H1 (cell line): ENCODE results near the gene C15orf62. TPM values are rescaled to one million over a fixed set of nuclear protein-coding genes. Genes with fewer than 3 reads are reported as not detected.

ENCODE experiments used
- CHD7 ChIP-seq: fragments of 300-600 bp; sonication (generic); IDR thresholded peaks from 2 replicates; pipeline ENCODE4 v1.7.1; 2012; ENCODE audit warnings: low read length, moderate library complexity, mild to moderate bottlenecking, inconsistent platforms; ENCODE audit not compliant: insufficient replicate concordance
- CREB1 ChIP-seq: IDR thresholded peaks from 2 replicates; pipeline ENCODE4 v1.6.1; 2012; ENCODE audit warnings: inconsistent platforms
- MAFK ChIP-seq: IDR thresholded peaks from 2 replicates; pipeline ENCODE4 v1.6.1; 2012; ENCODE audit warnings: low read depth, mild to moderate bottlenecking, improper control_type of control experiment, low read length
- MAX ChIP-seq: IDR thresholded peaks from 2 replicates; pipeline ENCODE4 v1.6.1; 2012; ENCODE audit warnings: inconsistent platforms
- RBBP5 ChIP-seq: IDR thresholded peaks from 2 replicates; pipeline ENCODE4 v1.7.1; 2012; ENCODE audit warnings: low read depth, mild to moderate bottlenecking, inconsistent platforms, low read length, moderate library complexity, borderline replicate concordance
- TAF1 ChIP-seq: IDR thresholded peaks from 2 replicates; pipeline ENCODE4 v1.6.1; 2011; ENCODE audit warnings: mild to moderate bottlenecking, low read depth, low read length
- TCF12 ChIP-seq: IDR thresholded peaks from 2 replicates; pipeline ENCODE4 v1.6.1; 2011; ENCODE audit warnings: low read depth, mild to moderate bottlenecking, low read length
- polyA plus RNA-seq, 7 experiments: library from polyadenylated mRNA; depleted of rRNA in 3 of 7; stranded (reverse) in 5 of 7; unstranded in 2 of 7; fragments of >200 nt in 5 of 7; fragments of 200-250 nt in 2 of 7; gene quantifications; 1 replicate in 5 of 7; 2 replicates in 1 of 7; 4 replicates in 1 of 7; pipeline versions ENCODE4 v1.2.1 to v1.2.3, GENCODE V29; 2011 to 2013; ENCODE audit warnings: missing spikeins in 2 of 7, mixed read lengths in 2 of 7
- total RNA-seq: library from RNA; stranded (reverse); fragmentation: NEBNext Ultra II Directional; extraction: Animal tissue kit (Norgen Biotek cat#: 25700); gene quantifications from 2 replicates; pipeline ENCODE4 v1.2.1, GENCODE V29; 2021

Gene C15orf62
- total and polyA plus RNA-seq, 2 of the 8 experiments (the other 6 are each of a cell fraction or from before 2014, with no cell fraction given): 0.06 to 0.56 TPM

GRCh38 chr15:40793216-40793989 is 23.6 kb downstream of the C15orf62 start (continued):
- TF ChIP-seq CHD7 (no peak), TCF12 (no peak), CREB1 (no peak), MAX (no peak), TAF1 (no peak), MAFK (no peak), RBBP5 (no peak)
